Measurements from ENCODE around the gene RTL10.

RTL10 gene

GRCh38 chr22:19823191-19823901 lies 31.3 kb downstream of the RTL10 start:
- DNase-seq (no peak), ATAC-seq (no peak)

- ATAC-seq (peak; percentile 8), DNase-seq (no peak)
Measured at GRCh38 chr22:19822301-19823117, 32.2 kb downstream of the RTL10 start.

- ATAC-seq (no peak), DNase-seq (no peak)
Measured at GRCh38 chr22:19821523-19822300, 33.0 kb downstream of the RTL10 start.

- DNase-seq (no peak), ATAC-seq (no peak)
Measured at GRCh38 chr22:19820880-19821522, 33.7 kb downstream of the RTL10 start.

GRCh38 chr22:19819911-19820879 lies 34.5 kb downstream of the RTL10 start:
- ATAC-seq (no peak), DNase-seq (no peak)

GRCh38 chr22:19819208-19819910 lies 35.3 kb downstream of the RTL10 start:
- no peak for DNase-seq
- no peak for ATAC-seq

- DNase-seq (no peak), ATAC-seq (no peak)
Measured at GRCh38 chr22:19818324-19819207, 36.1 kb downstream of the RTL10 start.

- ATAC-seq, result no peak
Measured at GRCh38 chr22:19816372-19817119, 38.1 kb downstream of the RTL10 start.

GRCh38 chr22:19815823-19816290 lies 38.8 kb downstream of the RTL10 start:
- DNase-seq (no peak), ATAC-seq (no peak)

More at GRCh38 chr22:19816372-19817119, 38.1 kb downstream of the RTL10 start:
- no peak for DNase-seq

GRCh38 chr22:19815093-19815822 lies 39.4 kb downstream of the RTL10 start:
- no peak for DNase-seq
- no peak for ATAC-seq

GRCh38 chr22:19814428-19814827 lies 40.2 kb downstream of the RTL10 start:
- no peak for ATAC-seq
- no peak for DNase-seq

- DNase-seq, result no peak
- no peak for ATAC-seq
Measured at GRCh38 chr22:19812910-19813309, 41.8 kb downstream of the RTL10 start.

- no peak for DNase-seq
- ATAC-seq, result no peak
Measured at GRCh38 chr22:19811811-19812771, 42.6 kb downstream of the RTL10 start.

- no peak for ATAC-seq
- no peak for DNase-seq
Measured at GRCh38 chr22:19811211-19811621, 43.5 kb downstream of the RTL10 start.

- ATAC-seq (no peak), DNase-seq (no peak)
Measured at GRCh38 chr22:19810381-19811201, 44.1 kb downstream of the RTL10 start.

GRCh38 chr22:19809741-19810140 lies 44.9 kb downstream of the RTL10 start:
- ATAC-seq, result no peak
- no peak for DNase-seq

Measured in stimulated activated naive CD8-positive, alpha-beta T cell treated with anti-CD3 and anti-CD28 coated beads, Interleukin-15, Interleukin-2, amounts not matched to agents 100 U/mL and 50 U/mL, for 24 hours (primary cell).